ENCODE results near the gene MKX. TPM values are rescaled to one million over a fixed set of nuclear protein-coding genes. Genes with fewer than 3 reads are reported as not detected.

The MKX gene
- polyA plus RNA-seq, 3 donors: not detected

DNA sequence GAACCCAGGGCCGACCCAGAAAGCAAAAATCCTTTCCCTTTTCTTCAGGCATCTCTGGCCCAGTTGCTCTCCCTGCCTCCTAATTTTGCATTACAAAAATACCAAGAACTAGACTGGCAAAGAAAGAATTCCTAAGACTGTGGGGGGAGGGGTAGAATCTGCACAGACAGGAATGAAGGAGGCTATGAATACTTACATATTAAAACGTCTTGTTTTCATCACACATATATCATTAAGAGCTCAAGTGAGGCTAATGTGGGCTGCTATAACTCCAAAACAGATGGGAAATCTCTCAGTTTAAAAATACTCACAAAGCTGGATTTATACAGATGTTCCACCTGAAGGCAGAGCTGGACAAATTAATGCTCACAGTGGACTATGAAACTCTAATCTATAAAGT lies 29.2 kb upstream of the MKX start:
- Histone ChIP-seq H3K79me2 (ENCODE audit: insufficient read depth, low read length) (no peaks in the 10 kb centered on the region), H3K4me3 (replicated peaks in 1 of 3; ENCODE audit: low read depth in 2 of 3, low read length in 3 of 3) (no peak overlapping the region), H3K9me3 (replicated peaks in 1 of 2; ENCODE audit: control insufficient read depth in 1 of 2, insufficient read depth in 1 of 2, low read length in 2 of 2) (no peaks in the 10 kb centered on the region), H3K27me3 (ENCODE audit: control insufficient read depth in 2 of 2, insufficient read depth in 2 of 2, low read length in 2 of 2) (peaks cover 0 to 3% of the 10 kb centered on the region in 2 donors), H3K9ac (ENCODE audit: insufficient read depth, low read length, poor library complexity, severe bottlenecking) (no peak overlapping the region), H4K20me1 (ENCODE audit: insufficient read depth, low read length) (no peaks in the 10 kb centered on the region), H3K27ac (ENCODE audit: low read depth in 1 of 2, low read length in 2 of 2) (no peak overlapping the region), H3K36me3 (replicated peaks in 1 of 2; ENCODE audit: control insufficient read depth in 1 of 2, insufficient read depth in 2 of 2, low read length in 2 of 2) (no peaks in the 10 kb centered on the region), H3K4me1 (ENCODE audit: control insufficient read depth in 1 of 2, insufficient read depth in 2 of 2, low read length in 2 of 2) (no peaks in the 10 kb centered on the region), H2AFZ (ENCODE audit: insufficient read depth, low read depth, low read length, poor library complexity, severe bottlenecking) (no peak overlapping the region), H3K4me2 (replicated peaks; ENCODE audit: extremely low read depth, low read length, poor library complexity, severe bottlenecking) (no peak overlapping the region)
- TF ChIP-seq, protein P1, sequence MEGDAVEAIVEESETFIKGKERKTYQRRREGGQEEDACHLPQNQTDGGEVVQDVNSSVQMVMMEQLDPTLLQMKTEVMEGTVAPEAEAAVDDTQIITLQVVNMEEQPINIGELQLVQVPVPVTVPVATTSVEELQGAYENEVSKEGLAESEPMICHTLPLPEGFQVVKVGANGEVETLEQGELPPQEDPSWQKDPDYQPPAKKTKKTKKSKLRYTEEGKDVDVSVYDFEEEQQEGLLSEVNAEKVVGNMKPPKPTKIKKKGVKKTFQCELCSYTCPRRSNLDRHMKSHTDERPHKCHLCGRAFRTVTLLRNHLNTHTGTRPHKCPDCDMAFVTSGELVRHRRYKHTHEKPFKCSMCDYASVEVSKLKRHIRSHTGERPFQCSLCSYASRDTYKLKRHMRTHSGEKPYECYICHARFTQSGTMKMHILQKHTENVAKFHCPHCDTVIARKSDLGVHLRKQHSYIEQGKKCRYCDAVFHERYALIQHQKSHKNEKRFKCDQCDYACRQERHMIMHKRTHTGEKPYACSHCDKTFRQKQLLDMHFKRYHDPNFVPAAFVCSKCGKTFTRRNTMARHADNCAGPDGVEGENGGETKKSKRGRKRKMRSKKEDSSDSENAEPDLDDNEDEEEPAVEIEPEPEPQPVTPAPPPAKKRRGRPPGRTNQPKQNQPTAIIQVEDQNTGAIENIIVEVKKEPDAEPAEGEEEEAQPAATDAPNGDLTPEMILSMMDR (IDR thresholded peaks at IDR 0.05): no peak
- no peak overlapping the region for H3K4me3 Mint-ChIP-seq
- intact Hi-C loops (cut with micrococcal nuclease): no loop called here
- no CpG with 5 or more reads among the region's 2 CpGs for WGBS (ENCODE audit: insufficient coverage)
- H3K9me3 Mint-ChIP-seq: peaks cover 0 to 5% (median 0%) of the 10 kb centered on the region in 7 donors
- H3K27me3 Mint-ChIP-seq (ENCODE audit: low read depth in 3 of 3): peaks cover 10 to 13% (median 10%) of the 10 kb centered on the region in 3 donors
- peaks cover 8% of the 10 kb centered on the region for H3K4me1 Mint-ChIP-seq
- no peak for DNase-seq
- no peak overlapping the region for H3K27ac Mint-ChIP-seq
- no peaks in the 10 kb centered on the region for H3K36me3 Mint-ChIP-seq

GRCh38 chr10:27771231-27771630 lies 25.6 kb upstream of the MKX start:
- Mint-ChIP-seq H3K4me3 (no peak overlapping the region), H3K27me3 (ENCODE audit: low read depth in 3 of 3) (peaks cover 9 to 11% (median 10%) of the 10 kb centered on the region in 3 donors), H3K9me3 (peaks cover 0 to 5% (median 0%) of the 10 kb centered on the region in 7 donors), H3K4me1 (peaks cover 15% of the 10 kb centered on the region), H3K36me3 (no peaks in the 10 kb centered on the region), H3K27ac (peak overlapping the region in 1 of 7 donors; percentile 16)
- no peaks in the 10 kb centered on the region for H4K20me1 ChIP-seq (ENCODE audit: insufficient read depth, low read length)
- no peaks in the 10 kb centered on the region for H3K9me3 ChIP-seq (replicated peaks in 1 of 2; ENCODE audit: control insufficient read depth in 1 of 2, insufficient read depth in 1 of 2, low read length in 2 of 2)
- no peak overlapping the region for H3K9ac ChIP-seq (ENCODE audit: insufficient read depth, low read length, poor library complexity, severe bottlenecking)
- H3K27me3 ChIP-seq (ENCODE audit: control insufficient read depth in 2 of 2, insufficient read depth in 2 of 2, low read length in 2 of 2): peaks cover 0 to 3% of the 10 kb centered on the region in 2 donors
- H3K4me1 ChIP-seq (ENCODE audit: control insufficient read depth in 1 of 2, insufficient read depth in 2 of 2, low read length in 2 of 2): no peaks in the 10 kb centered on the region
- TF ChIP-seq, protein P1 (IDR thresholded peaks at IDR 0.05): no peak
- H2AFZ ChIP-seq (ENCODE audit: insufficient read depth, low read depth, low read length, poor library complexity, severe bottlenecking): peak overlapping the region; percentile 14
- no peaks in the 10 kb centered on the region for H3K79me2 ChIP-seq (ENCODE audit: insufficient read depth, low read length)
- H3K36me3 ChIP-seq (replicated peaks in 1 of 2; ENCODE audit: control insufficient read depth in 1 of 2, insufficient read depth in 2 of 2, low read length in 2 of 2): no peaks in the 10 kb centered on the region
- DNase-seq: no peak
- intact Hi-C loops (cut with micrococcal nuclease): no loop called here
- H3K4me2 ChIP-seq (replicated peaks; ENCODE audit: extremely low read depth, low read length, poor library complexity, severe bottlenecking): no peak overlapping the region
- H3K4me3 ChIP-seq (replicated peaks in 1 of 3; ENCODE audit: low read depth in 2 of 3, low read length in 3 of 3): no peak overlapping the region
- no peak overlapping the region for H3K27ac ChIP-seq (ENCODE audit: low read depth in 1 of 2, low read length in 2 of 2)
- no CpG with 5 or more reads among the region's 4 CpGs for WGBS (ENCODE audit: insufficient coverage)
